ENCODE data around the gene TTC7B. TPM values are rescaled to one million over a fixed set of nuclear protein-coding genes. Genes with fewer than 3 reads are reported as not detected.

The TTC7B gene
- total and polyA plus RNA-seq, 10 of the 15 experiments (the other 5 are each of a cell fraction or from before 2014, with no cell fraction given) = under 0.01 to 1.1 (median 0.26) TPM; not detected in 2

DNA sequence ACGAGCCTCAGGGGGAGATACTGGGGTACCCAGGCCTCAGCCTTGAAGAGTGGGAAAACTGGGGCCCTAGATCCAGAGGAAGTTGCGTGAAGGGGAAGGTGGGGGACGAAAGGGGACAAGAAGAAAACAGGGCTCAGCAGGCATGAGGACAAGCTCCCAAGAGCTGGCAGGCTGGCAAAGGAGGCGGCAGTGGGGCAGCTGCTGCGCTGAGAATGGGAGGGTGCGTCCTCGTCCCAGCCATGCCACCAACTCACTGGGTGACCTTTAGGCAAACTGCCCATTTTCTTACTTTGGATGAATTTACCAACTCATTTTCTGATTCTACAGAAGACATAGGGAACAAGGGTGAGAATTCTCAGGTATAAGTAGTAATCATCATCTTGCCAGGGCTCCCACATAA is 133.6 kb downstream of the TTC7B start (continued):
- TF ChIP-seq, protein P1, sequence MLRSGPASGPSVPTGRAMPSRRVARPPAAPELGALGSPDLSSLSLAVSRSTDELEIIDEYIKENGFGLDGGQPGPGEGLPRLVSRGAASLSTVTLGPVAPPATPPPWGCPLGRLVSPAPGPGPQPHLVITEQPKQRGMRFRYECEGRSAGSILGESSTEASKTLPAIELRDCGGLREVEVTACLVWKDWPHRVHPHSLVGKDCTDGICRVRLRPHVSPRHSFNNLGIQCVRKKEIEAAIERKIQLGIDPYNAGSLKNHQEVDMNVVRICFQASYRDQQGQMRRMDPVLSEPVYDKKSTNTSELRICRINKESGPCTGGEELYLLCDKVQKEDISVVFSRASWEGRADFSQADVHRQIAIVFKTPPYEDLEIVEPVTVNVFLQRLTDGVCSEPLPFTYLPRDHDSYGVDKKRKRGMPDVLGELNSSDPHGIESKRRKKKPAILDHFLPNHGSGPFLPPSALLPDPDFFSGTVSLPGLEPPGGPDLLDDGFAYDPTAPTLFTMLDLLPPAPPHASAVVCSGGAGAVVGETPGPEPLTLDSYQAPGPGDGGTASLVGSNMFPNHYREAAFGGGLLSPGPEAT (IDR thresholded peaks at IDR 0.05; ENCODE audit: low read depth) = no peak
- TF ChIP-seq RCOR1 (conservative IDR thresholded peaks at IDR 0.05; ENCODE audit: low read depth, low read length) (no peak), RAD21 (IDR thresholded peaks at IDR 0.05; ENCODE audit: insufficient read depth, low read depth, low read length) (no peak), TCF3 (IDR thresholded peaks at IDR 0.05; ENCODE audit: borderline replicate concordance, insufficient read depth, low read depth, low read length) (no peak), ETV6 (conservative IDR thresholded peaks at IDR 0.05 in 1 of 2, IDR thresholded peaks at IDR 0.05 in 1 of 2; ENCODE audit: borderline replicate concordance in 1 of 2, low read depth in 1 of 2) (no peak), MTA2 (IDR thresholded peaks at IDR 0.05; ENCODE audit: low read depth) (no peak)
- TF ChIP-seq, protein P2, sequence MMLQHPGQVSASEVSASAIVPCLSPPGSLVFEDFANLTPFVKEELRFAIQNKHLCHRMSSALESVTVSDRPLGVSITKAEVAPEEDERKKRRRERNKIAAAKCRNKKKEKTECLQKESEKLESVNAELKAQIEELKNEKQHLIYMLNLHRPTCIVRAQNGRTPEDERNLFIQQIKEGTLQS (IDR thresholded peaks at IDR 0.05; ENCODE audit: borderline replicate concordance, extremely low read depth, low read depth, low read length) = no peak
- TF ChIP-seq, protein P3, sequence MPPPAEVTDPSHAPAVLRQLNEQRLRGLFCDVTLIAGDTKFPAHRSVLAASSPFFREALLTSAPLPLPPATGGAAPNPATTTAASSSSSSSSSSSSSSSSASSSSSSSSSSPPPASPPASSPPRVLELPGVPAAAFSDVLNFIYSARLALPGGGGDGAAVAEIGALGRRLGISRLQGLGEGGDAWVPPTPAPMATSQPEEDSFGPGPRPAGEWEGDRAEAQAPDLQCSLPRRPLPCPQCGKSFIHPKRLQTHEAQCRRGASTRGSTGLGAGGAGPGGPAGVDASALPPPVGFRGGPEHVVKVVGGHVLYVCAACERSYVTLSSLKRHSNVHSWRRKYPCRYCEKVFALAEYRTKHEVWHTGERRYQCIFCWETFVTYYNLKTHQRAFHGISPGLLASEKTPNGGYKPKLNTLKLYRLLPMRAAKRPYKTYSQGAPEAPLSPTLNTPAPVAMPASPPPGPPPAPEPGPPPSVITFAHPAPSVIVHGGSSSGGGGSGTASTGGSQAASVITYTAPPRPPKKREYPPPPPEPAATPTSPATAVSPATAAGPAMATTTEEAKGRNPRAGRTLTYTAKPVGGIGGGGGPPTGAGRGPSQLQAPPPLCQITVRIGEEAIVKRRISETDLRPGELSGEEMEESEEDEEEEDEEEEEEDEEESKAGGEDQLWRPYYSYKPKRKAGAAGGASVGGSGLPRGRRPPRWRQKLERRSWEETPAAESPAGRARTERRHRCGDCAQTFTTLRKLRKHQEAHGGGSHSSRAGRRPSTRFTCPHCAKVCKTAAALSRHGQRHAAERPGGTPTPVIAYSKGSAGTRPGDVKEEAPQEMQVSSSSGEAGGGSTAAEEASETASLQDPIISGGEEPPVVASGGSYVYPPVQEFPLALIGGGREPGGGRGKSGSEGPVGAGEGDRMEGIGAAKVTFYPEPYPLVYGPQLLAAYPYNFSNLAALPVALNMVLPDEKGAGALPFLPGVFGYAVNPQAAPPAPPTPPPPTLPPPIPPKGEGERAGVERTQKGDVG (CRISPR knock-in tag; IDR thresholded peaks at IDR 0.05) = no peak
